Skeletal muscle tissue (tissue), 4 donors: ENCODE data around the gene SNX17. TPM values are rescaled to one million over a fixed set of nuclear protein-coding genes. Genes with fewer than 3 reads are reported as not detected.
A peak's percentile ranks its signal among the peaks of the same experiment; 100 is the strongest.

Source experiments
- H3K27ac ChIP-seq: one replicate; pipeline ENCODE4 v1.7.0; 2013; ENCODE audit warnings: mild to moderate bottlenecking, low read depth, low read length, inconsistent platforms
- H3K27me3 ChIP-seq, 3 donors: one replicate each; pipeline ENCODE4 v1.7.0; 2013; ENCODE audit warnings: low read length in 3 of 3; ENCODE audit not compliant: control insufficient read depth in 3 of 3, insufficient read depth in 3 of 3
- H3K36me3 ChIP-seq, 3 donors: one replicate each; pipeline ENCODE4 v1.7.0; 2013; ENCODE audit warnings: low read length in 3 of 3; ENCODE audit not compliant: control insufficient read depth in 3 of 3, insufficient read depth in 3 of 3
- H3K4me1 ChIP-seq, 3 donors: one replicate each; pipeline ENCODE4 v1.7.0; 2013; ENCODE audit warnings: low read length in 3 of 3, mild to moderate bottlenecking in 3 of 3; ENCODE audit not compliant: control insufficient read depth in 3 of 3, insufficient read depth in 3 of 3
- H3K4me3 ChIP-seq, 3 donors: one replicate each; pipeline ENCODE4 v1.7.0; 2013; ENCODE audit warnings: low read length in 3 of 3
- H3K9ac ChIP-seq, 3 donors: one replicate each; pipeline ENCODE4 v1.7.0; 2013; ENCODE audit warnings: low read length in 3 of 3, mild to moderate bottlenecking in 3 of 3, moderate library complexity in 2 of 3, low read depth in 1 of 3
- H3K9me3 ChIP-seq, 3 donors: one replicate each; pipeline ENCODE4 v1.7.0; 2013; ENCODE audit warnings: low read length in 3 of 3; ENCODE audit not compliant: control insufficient read depth in 3 of 3
- total RNA-seq: library from RNA; depleted of rRNA; stranded (reverse); fragments of >200 nt; gene quantifications from one replicate; pipeline ENCODE4 v1.2.3, GENCODE V29; 2014
- donor health status: Osteomylitis.

Gene SNX17
- 81.9 TPM for total RNA-seq

GRCh38 chr2:27370026-27370815 is at the start of gene SNX17, which contains the start of gene EIF2B4:
Gene SNX17 (plus strand): TSS chr2:27370616. CDS start chr2:27370744, 128 bp downstream.
Gene EIF2B4 (minus strand): TSS chr2:27370338. CDS start chr2:27370314, 24 bp downstream.
- Histone ChIP-seq H3K9me3 (no peaks in the 10 kb centered on the region), H3K27me3 (no peaks in the 10 kb centered on the region), H3K4me3 (peak within 1 kb of the TSS; percentile 97 to 99 (median 98)), H3K9ac (peak within 1 kb of the TSS; percentile 96 to 99 (median 97)), H3K36me3 (peaks cover 49 to 62% (median 56%) of the 10 kb centered on the region in 3 donors), H3K4me1 (peaks cover 30 to 40% (median 31%) of the 10 kb centered on the region in 3 donors), H3K27ac (peak within 1 kb of the TSS; percentile 93)

- peak overlapping the region; percentile 27 to 57 (median 41) for H3K9ac ChIP-seq
- no peaks in the 10 kb centered on the region for H3K9me3 ChIP-seq
- peaks cover 43 to 60% (median 53%) of the 10 kb centered on the region in 3 donors for H3K4me1 ChIP-seq
- H3K4me3 ChIP-seq, result peak overlapping the region; percentile 19 to 54 (median 22)
- no peaks in the 10 kb centered on the region for H3K27me3 ChIP-seq
- H3K27ac ChIP-seq, result peak overlapping the region; percentile 100
- peaks cover 0 to 4% (median 2%) of the 10 kb centered on the region in 3 donors for H3K36me3 ChIP-seq
Observed at GRCh38 chr2:27320958-27321543, 49.4 kb upstream of the SNX17 start.

- peak overlapping the region; percentile 97 to 99 (median 99) for H3K9ac ChIP-seq
- no peaks in the 10 kb centered on the region for H3K27me3 ChIP-seq
- no peaks in the 10 kb centered on the region for H3K9me3 ChIP-seq
- H3K4me1 ChIP-seq, result peaks cover 35 to 47% (median 41%) of the 10 kb centered on the region in 3 donors
- peak overlapping the region; percentile 100 for H3K27ac ChIP-seq
- H3K4me3 ChIP-seq, result peak overlapping the region; percentile 91 to 96 (median 94)
- peaks cover 12 to 15% (median 13%) of the 10 kb centered on the region in 3 donors for H3K36me3 ChIP-seq
Observed at GRCh38 chr2:27322301-27322765, 48.1 kb upstream of the SNX17 start.

- peak within 1 kb of the TSS; percentile 97 to 99 (median 99) for H3K9ac ChIP-seq
- H3K27me3 ChIP-seq, result no peaks in the 10 kb centered on the region
- peaks cover 33 to 44% (median 39%) of the 10 kb centered on the region in 3 donors for H3K4me1 ChIP-seq
- H3K9me3 ChIP-seq, result no peaks in the 10 kb centered on the region
- H3K36me3 ChIP-seq, result peaks cover 15 to 18% (median 17%) of the 10 kb centered on the region in 3 donors
- H3K4me3 ChIP-seq, result peak within 1 kb of the TSS; percentile 91 to 96 (median 94)
- H3K27ac ChIP-seq, result peak within 1 kb of the TSS; percentile 100
Observed at GRCh38 chr2:27322766-27323595, 47.4 kb upstream of the SNX17 start, which contains the start of gene MPV17. Gene MPV17 (minus strand): TSS chr2:27323097. CDS start chr2:27322517, 580 bp downstream.

- no peaks in the 10 kb centered on the region for H3K9me3 ChIP-seq
- peak overlapping the region; percentile 91 to 96 (median 94) for H3K4me3 ChIP-seq
- peak overlapping the region; percentile 97 to 99 (median 99) for H3K9ac ChIP-seq
- peak overlapping the region; percentile 100 for H3K27ac ChIP-seq
- no peaks in the 10 kb centered on the region for H3K27me3 ChIP-seq
- peaks cover 21 to 26% (median 24%) of the 10 kb centered on the region in 3 donors for H3K36me3 ChIP-seq
- peaks cover 33 to 44% (median 39%) of the 10 kb centered on the region in 3 donors for H3K4me1 ChIP-seq
Observed at GRCh38 chr2:27323596-27324285, 46.7 kb upstream of the SNX17 start.

GRCh38 chr2:27324720-27325119 is 45.7 kb upstream of the SNX17 start:
- no peak overlapping the region for H3K4me3 ChIP-seq
- no peak overlapping the region for H3K9ac ChIP-seq
- H3K27ac ChIP-seq, result no peak overlapping the region
- H3K36me3 ChIP-seq, result peaks cover 30 to 36% (median 34%) of the 10 kb centered on the region in 3 donors
- H3K27me3 ChIP-seq, result no peaks in the 10 kb centered on the region
- H3K9me3 ChIP-seq, result no peaks in the 10 kb centered on the region
- peaks cover 33 to 41% (median 35%) of the 10 kb centered on the region in 3 donors for H3K4me1 ChIP-seq

- Histone ChIP-seq H3K27ac (no peak overlapping the region), H3K9me3 (no peaks in the 10 kb centered on the region), H3K27me3 (no peaks in the 10 kb centered on the region), H3K4me1 (no peaks in the 10 kb centered on the region), H3K36me3 (peaks cover 43 to 63% (median 55%) of the 10 kb centered on the region in 3 donors), H3K4me3 (no peak overlapping the region), H3K9ac (no peak overlapping the region)
Observed at GRCh38 chr2:27335311-27335710, 35.1 kb upstream of the SNX17 start.

- no peaks in the 10 kb centered on the region for H3K27me3 ChIP-seq
- no peak overlapping the region for H3K4me3 ChIP-seq
- peaks cover 46 to 67% (median 52%) of the 10 kb centered on the region in 3 donors for H3K36me3 ChIP-seq
- H3K9ac ChIP-seq, result no peak overlapping the region
- no peaks in the 10 kb centered on the region for H3K9me3 ChIP-seq
- H3K27ac ChIP-seq, result no peak overlapping the region
- no peaks in the 10 kb centered on the region for H3K4me1 ChIP-seq
Observed at GRCh38 chr2:27336173-27336572, 34.2 kb upstream of the SNX17 start.

- Histone ChIP-seq H3K36me3 (peaks cover 2 to 7% (median 5%) of the 10 kb centered on the region in 3 donors), H3K4me1 (no peaks in the 10 kb centered on the region), H3K9me3 (no peaks in the 10 kb centered on the region), H3K27me3 (no peaks in the 10 kb centered on the region), H3K9ac (no peak overlapping the region), H3K4me3 (no peak overlapping the region), H3K27ac (no peak overlapping the region)
Observed at GRCh38 chr2:27347641-27348040, 22.8 kb upstream of the SNX17 start.
